Upper lobe of left lung (tissue), 4 donors: ENCODE measurements around the gene EPHA2.

Source experiments
- CTCF ChIP-seq, 6 experiments: fragments of 450-650 bp in 4 of 6; fragments of 200-600 bp in 2 of 6; sonication (generic) in 2 of 6; IDR thresholded peaks; one replicate each; pipeline ENCODE4 v1.5.1; 2016 to 2019; ENCODE audit warnings: antibody characterized with exemption in 6 of 6
- POLR2A ChIP-seq, 4 donors: fragments of 450-650 bp; IDR thresholded peaks; one replicate each; pipeline ENCODE4 v1.5.1; 2016 to 2017; ENCODE audit warnings: antibody characterized with exemption in 4 of 4, mild to moderate bottlenecking in 2 of 4
- POLR2AphosphoS5 ChIP-seq, 2 donors: sonication (generic); formaldehyde crosslinking; IDR thresholded peaks; one replicate each; pipeline ENCODE4 v1.5.1; 2017; ENCODE audit warnings: antibody characterized with exemption in 2 of 2

DNA sequence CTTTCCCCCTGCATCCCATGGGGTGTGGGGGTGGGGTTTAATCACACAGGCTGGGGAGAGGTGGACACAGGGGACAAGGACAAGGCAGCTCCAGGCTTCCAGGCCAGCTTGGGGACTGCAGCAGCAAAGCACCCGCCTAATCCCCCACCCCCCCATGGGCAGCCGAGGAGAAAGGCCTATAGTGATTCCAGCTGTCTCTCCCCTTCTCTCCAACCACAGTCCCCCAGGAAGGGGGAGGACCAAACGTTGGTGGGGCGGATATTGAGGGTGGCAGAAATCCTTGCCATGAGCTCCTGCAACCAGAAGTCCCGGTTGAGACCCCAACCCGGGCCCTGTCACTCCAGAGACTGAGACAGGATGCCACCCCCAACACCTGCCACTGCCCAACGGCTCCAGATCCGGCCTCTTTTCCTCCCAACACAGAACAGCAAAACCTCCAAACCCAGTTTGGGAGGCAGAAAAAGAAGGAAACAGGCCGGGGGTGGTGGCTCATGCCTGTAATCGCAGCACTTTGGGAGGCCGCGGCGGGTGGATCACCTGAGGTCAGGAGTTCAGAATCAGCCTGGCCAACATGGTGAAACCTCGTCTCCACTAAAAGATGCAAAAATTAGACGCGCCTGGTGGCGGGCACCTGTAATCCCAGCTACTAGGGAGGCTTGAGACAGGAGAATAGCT, 1.7 kb downstream of the EPHA2 start:
- TF ChIP-seq CTCF (IDR thresholded peaks at IDR 0.05) (no peak), POLR2A (IDR thresholded peaks at IDR 0.05) (no peak), POLR2AphosphoS5 (IDR thresholded peaks at IDR 0.05) (no peak)
